ENCODE results near the gene CKAP5.

DNA sequence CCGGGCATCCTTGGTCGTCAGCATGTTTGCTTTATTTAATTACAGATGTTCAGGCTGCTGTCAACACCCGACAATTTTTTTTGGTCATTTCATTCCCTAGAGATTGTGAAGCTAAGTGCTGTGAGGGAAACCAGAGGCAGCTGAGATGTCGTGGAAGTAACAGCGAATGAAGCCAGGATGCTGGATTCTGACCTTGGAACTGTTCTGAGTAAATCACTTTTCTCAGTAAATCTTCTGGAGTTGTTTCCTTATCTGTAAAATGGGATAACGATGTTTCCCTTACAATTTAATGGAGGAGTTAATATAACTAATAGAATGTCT lies 390 bp upstream of the CKAP5 start:
- TF ChIP-seq, protein P1, sequence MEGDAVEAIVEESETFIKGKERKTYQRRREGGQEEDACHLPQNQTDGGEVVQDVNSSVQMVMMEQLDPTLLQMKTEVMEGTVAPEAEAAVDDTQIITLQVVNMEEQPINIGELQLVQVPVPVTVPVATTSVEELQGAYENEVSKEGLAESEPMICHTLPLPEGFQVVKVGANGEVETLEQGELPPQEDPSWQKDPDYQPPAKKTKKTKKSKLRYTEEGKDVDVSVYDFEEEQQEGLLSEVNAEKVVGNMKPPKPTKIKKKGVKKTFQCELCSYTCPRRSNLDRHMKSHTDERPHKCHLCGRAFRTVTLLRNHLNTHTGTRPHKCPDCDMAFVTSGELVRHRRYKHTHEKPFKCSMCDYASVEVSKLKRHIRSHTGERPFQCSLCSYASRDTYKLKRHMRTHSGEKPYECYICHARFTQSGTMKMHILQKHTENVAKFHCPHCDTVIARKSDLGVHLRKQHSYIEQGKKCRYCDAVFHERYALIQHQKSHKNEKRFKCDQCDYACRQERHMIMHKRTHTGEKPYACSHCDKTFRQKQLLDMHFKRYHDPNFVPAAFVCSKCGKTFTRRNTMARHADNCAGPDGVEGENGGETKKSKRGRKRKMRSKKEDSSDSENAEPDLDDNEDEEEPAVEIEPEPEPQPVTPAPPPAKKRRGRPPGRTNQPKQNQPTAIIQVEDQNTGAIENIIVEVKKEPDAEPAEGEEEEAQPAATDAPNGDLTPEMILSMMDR (conservative IDR thresholded peaks at IDR 0.05; ENCODE audit: low read depth in 2 of 2): no peak
- TF ChIP-seq STAT1 (IDR thresholded peaks at IDR 0.05; ENCODE audit: unreplicated experiment) (no peak), POLR2AphosphoS5 (IDR thresholded peaks at IDR 0.05; ENCODE audit: low read depth) (no peak), EZH2 (IDR thresholded peaks at IDR 0.05; ENCODE audit: low read depth, unreplicated experiment) (no peak), EZH2phosphoT487 (IDR thresholded peaks at IDR 0.05; ENCODE audit: unreplicated experiment) (no peak), ZNF331 (CRISPR knock-in tag; IDR thresholded peaks at IDR 0.05; ENCODE audit: low read depth) (no peak), CREB1 (CRISPR knock-in tag; IDR thresholded peaks at IDR 0.05; ENCODE audit: low read depth) (no peak), JUNB (IDR thresholded peaks at IDR 0.05; ENCODE audit: unreplicated experiment) (no peak)
- TF ChIP-seq, protein P2, sequence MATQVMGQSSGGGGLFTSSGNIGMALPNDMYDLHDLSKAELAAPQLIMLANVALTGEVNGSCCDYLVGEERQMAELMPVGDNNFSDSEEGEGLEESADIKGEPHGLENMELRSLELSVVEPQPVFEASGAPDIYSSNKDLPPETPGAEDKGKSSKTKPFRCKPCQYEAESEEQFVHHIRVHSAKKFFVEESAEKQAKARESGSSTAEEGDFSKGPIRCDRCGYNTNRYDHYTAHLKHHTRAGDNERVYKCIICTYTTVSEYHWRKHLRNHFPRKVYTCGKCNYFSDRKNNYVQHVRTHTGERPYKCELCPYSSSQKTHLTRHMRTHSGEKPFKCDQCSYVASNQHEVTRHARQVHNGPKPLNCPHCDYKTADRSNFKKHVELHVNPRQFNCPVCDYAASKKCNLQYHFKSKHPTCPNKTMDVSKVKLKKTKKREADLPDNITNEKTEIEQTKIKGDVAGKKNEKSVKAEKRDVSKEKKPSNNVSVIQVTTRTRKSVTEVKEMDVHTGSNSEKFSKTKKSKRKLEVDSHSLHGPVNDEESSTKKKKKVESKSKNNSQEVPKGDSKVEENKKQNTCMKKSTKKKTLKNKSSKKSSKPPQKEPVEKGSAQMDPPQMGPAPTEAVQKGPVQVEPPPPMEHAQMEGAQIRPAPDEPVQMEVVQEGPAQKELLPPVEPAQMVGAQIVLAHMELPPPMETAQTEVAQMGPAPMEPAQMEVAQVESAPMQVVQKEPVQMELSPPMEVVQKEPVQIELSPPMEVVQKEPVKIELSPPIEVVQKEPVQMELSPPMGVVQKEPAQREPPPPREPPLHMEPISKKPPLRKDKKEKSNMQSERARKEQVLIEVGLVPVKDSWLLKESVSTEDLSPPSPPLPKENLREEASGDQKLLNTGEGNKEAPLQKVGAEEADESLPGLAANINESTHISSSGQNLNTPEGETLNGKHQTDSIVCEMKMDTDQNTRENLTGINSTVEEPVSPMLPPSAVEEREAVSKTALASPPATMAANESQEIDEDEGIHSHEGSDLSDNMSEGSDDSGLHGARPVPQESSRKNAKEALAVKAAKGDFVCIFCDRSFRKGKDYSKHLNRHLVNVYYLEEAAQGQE (IDR thresholded peaks at IDR 0.05; ENCODE audit: unreplicated experiment): no peak
- TF ChIP-seq, protein P3, sequence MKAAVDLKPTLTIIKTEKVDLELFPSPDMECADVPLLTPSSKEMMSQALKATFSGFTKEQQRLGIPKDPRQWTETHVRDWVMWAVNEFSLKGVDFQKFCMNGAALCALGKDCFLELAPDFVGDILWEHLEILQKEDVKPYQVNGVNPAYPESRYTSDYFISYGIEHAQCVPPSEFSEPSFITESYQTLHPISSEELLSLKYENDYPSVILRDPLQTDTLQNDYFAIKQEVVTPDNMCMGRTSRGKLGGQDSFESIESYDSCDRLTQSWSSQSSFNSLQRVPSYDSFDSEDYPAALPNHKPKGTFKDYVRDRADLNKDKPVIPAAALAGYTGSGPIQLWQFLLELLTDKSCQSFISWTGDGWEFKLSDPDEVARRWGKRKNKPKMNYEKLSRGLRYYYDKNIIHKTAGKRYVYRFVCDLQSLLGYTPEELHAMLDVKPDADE (IDR thresholded peaks at IDR 0.05): no peak

Data from GM23338 (cell line).